Gastrocnemius medialis (tissue), 4 donors: ENCODE data around the gene PIK3IP1.

Experiments
- POLR2A ChIP-seq, 2 donors: fragments of 450-650 bp; IDR thresholded peaks; one replicate each; pipeline ENCODE4 v1.6.1; 2017; ENCODE audit warnings: antibody characterized with exemption in 2 of 2, mild to moderate bottlenecking in 2 of 2, moderate library complexity in 2 of 2
- TF ChIP-seq, protein P1 (sequence below), 5 experiments: fragments of 450-650 bp in 3 of 5; fragments of 200-600 bp in 2 of 5; sonication (generic) in 2 of 5; IDR thresholded peaks in 4 of 5; conservative IDR thresholded peaks in 1 of 5; 1 replicate in 4 of 5; 2 replicates in 1 of 5; pipeline ENCODE4 v1.5.1; 2016 to 2019; ENCODE audit warnings: antibody characterized with exemption in 5 of 5, mild to moderate bottlenecking in 3 of 5, moderate library complexity in 3 of 5

GRCh38 chr22:31302537-31302936, 10.2 kb upstream of the PIK3IP1 start:
- TF ChIP-seq, protein P1, sequence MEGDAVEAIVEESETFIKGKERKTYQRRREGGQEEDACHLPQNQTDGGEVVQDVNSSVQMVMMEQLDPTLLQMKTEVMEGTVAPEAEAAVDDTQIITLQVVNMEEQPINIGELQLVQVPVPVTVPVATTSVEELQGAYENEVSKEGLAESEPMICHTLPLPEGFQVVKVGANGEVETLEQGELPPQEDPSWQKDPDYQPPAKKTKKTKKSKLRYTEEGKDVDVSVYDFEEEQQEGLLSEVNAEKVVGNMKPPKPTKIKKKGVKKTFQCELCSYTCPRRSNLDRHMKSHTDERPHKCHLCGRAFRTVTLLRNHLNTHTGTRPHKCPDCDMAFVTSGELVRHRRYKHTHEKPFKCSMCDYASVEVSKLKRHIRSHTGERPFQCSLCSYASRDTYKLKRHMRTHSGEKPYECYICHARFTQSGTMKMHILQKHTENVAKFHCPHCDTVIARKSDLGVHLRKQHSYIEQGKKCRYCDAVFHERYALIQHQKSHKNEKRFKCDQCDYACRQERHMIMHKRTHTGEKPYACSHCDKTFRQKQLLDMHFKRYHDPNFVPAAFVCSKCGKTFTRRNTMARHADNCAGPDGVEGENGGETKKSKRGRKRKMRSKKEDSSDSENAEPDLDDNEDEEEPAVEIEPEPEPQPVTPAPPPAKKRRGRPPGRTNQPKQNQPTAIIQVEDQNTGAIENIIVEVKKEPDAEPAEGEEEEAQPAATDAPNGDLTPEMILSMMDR (IDR thresholded peaks at IDR 0.05 in 4 of 5, conservative IDR thresholded peaks at IDR 0.05 in 1 of 5) = no peak
- TF ChIP-seq POLR2A (IDR thresholded peaks at IDR 0.05) = no peak
